Measurements from ENCODE around the gene CLEC9A.

DNA sequence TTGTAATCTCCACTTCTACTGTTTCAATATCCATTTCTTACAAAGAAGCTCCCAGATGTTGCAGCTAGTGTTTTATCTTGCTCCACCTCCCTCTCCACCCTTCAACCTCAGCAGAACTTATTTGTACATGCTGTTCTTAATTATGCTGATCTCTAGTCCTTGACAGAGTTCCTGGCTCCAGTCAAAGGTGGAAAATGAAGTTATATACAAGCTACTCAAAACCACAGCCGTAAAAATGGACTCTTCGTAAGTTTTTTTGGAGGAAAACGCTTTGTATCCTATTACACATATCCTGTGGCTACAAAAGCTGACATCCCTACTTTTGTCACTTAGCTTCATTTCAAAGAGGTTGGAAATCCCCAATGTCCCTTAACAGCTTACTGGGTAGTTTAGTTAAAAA is 67.0 kb downstream of the CLEC9A start:
- TF ChIP-seq, protein P1, sequence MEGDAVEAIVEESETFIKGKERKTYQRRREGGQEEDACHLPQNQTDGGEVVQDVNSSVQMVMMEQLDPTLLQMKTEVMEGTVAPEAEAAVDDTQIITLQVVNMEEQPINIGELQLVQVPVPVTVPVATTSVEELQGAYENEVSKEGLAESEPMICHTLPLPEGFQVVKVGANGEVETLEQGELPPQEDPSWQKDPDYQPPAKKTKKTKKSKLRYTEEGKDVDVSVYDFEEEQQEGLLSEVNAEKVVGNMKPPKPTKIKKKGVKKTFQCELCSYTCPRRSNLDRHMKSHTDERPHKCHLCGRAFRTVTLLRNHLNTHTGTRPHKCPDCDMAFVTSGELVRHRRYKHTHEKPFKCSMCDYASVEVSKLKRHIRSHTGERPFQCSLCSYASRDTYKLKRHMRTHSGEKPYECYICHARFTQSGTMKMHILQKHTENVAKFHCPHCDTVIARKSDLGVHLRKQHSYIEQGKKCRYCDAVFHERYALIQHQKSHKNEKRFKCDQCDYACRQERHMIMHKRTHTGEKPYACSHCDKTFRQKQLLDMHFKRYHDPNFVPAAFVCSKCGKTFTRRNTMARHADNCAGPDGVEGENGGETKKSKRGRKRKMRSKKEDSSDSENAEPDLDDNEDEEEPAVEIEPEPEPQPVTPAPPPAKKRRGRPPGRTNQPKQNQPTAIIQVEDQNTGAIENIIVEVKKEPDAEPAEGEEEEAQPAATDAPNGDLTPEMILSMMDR (IDR thresholded peaks at IDR 0.05), result no peak
- no peak for TF ChIP-seq POLR2A (IDR thresholded peaks at IDR 0.05)

Measured in thyroid gland (tissue), 4 donors.